ENCODE data around the gene SERGEF.
A peak's percentile ranks its signal among the peaks of the same experiment; 100 is the strongest.
"Not testable (repeated sequence)": the region's sequence is repeated elsewhere in the genome, so short reads cannot be mapped to it uniquely, and the experiment has no call there.

Gene SERGEF

DNA sequence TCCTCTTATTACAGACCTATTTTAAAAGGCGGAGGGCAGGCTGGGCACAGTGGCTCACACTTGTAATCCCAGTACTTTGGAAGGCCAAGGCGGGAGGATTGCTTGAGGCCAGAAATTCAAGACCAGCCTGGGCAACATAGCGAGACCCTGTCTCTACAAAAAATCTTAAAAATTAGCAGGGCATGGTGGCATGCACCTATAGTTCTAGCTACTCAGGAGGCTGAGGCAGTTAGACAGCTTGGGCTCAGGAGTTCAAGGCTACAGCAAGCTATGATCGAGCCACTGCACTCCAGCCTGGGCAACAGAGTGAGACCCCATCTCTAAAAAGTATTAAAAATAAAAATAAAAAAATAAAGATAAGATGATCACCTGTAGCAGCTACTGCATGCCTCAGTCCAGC is 12.7 kb downstream of the SERGEF start:
- DNase-seq (ENCODE audit: low read depth) = not testable (repeated sequence)

DNA sequence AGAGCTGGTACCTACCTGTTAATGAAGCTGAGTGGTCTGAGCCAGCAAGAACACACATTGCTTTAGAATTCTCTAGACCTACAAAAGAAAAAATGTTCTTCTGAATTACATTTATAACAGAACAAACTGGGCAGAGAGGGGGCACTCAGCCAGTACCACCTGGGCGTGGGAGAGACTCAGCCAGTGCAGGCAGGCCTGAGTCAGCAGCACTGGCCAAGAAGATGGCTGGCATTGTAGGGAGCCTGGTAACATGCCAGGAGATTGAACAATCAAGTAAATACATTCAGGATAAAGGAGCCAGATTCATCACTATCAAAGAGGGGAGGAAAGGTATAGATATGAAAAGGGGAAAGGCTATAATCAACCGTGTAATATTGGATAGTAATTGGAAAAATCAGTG is 19.9 kb downstream of the SERGEF start:
- DNase-seq (ENCODE audit: low read depth) = no peak

DNA sequence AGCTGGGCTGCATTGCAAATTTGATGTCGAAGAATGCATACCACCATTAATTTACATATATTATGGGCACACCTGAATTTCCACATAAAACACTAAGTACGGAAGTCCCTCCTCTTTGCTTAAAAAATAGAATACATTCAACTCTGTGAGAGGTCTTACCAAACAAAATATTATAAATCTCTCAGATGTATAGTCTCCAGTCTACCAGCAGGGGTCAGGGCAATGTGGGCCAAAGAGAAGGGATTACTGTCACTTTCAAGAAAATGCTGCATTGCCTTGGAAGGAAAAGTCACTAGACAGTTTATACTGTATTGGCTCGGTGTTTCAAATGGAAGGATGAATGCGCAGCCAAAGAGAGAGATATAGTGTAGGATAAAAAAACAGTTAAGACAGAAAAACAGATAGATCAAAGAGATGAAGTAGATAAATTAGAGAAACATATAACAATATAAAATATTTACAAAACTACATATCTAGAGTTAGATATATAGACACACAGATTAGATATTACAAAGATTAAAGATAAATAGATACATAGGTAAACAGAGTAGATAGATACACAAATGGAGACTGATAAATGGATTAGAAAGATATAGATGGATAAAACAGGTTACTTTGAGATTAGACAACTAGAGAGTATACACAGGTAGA is 20.9 kb downstream of the SERGEF start:
- DNase-seq (ENCODE audit: low read depth) = peak; percentile 9

DNA sequence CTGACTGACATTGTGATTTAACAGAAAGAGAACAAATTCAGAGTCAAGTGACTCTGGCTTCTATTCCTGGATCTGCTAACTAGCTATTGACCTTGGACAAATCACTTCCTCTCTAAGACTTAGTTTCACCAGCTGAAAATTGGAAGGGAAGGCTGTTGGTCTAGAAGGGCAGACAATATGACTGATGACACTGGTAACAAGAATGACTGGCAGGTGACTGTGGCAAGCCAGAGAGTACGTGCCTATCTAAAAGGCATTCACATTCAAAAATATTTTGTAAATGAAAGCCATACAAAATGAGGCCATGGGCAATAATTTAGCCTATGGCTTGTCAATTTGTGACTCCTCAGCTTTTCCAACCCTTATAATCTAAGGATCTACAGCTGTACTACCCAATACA is 23.5 kb downstream of the SERGEF start:
- no peak for DNase-seq (ENCODE audit: low read depth)

DNA sequence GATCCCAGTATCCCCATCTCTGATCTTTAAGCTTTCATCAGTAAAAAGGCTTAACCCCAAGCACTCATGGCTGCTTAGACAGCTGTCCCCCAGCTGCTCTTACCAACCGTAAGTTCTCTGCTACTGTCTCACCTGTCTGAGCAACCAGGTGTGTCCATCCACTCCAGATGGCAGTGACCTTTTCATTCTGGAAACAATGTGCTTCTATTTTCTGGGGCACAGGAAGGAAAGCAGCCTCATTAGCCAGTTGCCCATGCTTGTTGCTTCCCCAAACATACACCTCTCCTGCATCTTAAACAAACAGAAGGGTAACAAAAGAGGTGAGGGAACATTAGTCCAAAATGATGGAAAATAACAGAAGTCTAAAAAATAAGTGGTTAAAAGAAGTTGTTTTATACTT is 24.4 kb downstream of the SERGEF start:
- no peak for DNase-seq (ENCODE audit: low read depth)

DNA sequence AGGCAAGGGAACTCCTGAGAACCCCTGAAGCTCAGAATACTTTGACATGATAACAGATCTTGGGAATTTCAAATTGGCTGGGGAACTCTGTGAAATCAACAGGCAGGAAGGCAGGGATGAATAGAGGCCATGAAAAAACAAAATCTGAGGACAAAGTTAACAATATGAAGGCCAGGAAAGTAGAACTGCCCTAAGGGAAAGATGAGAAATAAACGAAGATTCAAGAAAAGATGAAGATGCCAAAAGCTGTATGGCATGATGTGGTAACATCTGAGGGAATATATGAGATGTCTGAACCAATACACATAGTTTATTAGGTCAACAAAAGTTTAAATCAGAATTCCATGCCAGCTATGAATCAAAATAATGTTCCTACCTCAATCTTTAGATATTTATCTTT is 25.0 kb downstream of the SERGEF start:
- DNase-seq (ENCODE audit: low read depth) = no peak

DNA sequence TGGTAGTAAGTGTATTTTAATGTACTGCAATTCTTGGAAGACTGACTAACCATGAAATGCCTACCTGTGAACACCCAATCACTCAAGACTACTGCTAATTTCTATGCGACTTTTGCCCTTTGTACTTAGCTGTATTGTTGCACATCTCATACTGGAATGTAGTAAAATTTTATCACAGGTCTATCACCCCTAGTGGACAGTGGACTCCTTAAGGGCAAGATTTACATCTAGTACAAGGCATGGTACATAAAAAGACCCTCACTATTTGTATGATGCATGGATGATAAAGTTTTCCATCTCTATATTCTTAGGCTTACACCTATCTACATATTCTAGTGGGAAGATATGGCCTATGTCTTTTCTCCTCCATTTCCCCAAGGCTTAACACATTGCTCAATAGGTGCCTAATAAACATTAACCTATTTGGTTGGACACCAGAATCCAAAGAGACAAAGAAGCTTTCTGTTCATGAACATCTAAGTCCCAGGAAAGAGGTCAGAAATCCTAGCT is 26.1 kb downstream of the SERGEF start:
- DNase-seq (ENCODE audit: low read depth) = no peak

DNA sequence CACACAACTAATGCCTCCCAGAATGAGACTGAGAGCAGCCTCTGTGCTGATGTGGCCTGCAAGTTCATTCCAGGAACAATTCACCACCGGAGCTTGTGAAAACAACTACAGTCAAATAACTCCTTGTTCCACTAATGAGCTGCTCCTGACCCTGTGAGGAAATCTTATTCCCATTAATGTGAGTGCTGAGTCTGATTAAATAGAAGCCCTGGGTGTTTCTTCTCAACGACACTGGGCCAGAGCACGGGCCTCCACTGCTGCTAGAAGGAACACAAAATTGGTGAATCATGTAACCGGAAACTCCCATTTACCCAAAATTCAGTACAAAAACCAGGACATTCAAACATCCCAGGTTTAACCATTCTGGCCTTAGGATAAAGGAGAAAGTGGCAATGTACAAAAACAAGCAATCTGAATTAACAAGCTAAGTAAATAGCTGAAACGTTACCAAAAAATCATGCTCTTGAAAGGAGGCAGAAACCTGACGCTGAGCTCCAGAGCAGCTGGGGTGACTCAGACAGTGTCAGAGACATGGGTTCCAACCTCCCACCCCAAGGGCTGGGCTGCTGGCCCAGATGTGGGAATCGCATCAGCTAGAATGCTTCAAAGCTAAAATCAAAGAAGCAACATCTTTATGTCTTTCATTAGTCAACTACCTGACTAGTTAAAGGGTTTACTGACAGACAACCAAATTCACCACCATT is 26.7 kb downstream of the SERGEF start:
- no peak for DNase-seq (ENCODE audit: low read depth)

DNA sequence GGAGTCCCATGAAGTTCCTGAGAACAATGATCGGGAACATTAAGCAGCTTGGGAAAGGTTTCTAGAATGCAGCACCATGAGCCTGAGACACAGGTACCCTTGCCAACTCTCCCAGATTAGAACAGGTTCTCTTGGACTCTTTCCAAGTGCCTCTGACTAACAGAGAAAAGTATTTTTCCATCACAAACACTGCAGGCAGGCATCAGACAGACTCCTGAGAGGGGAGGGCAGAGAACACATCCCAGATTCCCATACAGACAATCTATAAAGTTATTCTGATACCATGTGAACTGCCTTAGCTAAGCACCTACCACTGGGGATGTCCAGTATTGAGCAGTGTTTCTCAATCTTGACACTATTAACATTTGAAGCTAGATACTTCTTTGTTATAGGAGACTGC is 27.3 kb downstream of the SERGEF start:
- DNase-seq (ENCODE audit: low read depth) = no peak

DNA sequence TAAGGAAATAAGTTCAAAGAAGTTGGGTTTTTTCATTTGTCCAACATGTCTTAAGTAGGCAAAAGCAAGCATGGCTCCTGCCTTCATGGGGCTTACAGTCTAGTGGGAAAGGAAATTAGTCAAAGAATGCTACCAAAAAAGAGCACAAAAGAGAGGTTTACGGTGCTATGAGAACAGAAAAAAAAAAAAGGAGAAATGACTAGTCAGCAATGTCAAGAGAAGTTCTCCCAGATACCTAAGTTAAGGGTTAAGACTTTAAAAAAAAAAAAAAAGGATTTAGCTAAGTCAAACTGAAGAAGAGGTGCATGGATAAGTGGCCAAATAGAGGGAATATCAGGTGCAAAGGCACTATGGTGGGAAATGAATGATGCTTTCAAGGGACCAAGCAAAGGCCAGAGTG is 29.3 kb downstream of the SERGEF start:
- no peak for DNase-seq (ENCODE audit: low read depth)

DNA sequence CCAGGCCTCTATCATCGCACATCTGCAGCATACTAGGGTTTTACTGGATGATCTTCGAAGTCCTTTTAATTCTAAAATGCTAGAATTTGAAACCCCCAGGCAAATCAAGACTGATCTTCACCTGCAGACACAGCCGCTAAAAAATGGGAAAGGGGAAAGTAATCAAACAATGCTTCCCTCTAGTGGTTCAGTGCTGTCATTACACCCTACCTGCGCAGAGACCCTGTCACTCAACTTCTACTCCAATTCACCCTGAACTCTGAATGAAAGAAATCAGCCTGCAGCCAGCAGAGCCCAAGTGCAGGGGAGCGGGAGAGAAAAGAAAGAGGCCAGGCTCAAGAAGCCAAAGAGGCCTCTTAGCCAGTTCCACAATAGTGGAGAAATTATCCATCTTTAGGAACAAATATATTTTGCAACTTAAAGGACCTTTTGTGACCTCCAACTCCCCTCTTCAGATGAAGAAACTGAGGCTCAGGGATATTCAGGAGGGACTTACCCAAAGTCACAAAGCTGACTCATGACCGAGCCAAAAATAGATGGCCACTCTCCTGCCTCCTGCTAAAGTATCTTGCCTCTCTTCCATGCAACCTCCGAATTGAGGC is 33.0 kb downstream of the SERGEF start:
- DNase-seq (ENCODE audit: low read depth) = no peak

DNA sequence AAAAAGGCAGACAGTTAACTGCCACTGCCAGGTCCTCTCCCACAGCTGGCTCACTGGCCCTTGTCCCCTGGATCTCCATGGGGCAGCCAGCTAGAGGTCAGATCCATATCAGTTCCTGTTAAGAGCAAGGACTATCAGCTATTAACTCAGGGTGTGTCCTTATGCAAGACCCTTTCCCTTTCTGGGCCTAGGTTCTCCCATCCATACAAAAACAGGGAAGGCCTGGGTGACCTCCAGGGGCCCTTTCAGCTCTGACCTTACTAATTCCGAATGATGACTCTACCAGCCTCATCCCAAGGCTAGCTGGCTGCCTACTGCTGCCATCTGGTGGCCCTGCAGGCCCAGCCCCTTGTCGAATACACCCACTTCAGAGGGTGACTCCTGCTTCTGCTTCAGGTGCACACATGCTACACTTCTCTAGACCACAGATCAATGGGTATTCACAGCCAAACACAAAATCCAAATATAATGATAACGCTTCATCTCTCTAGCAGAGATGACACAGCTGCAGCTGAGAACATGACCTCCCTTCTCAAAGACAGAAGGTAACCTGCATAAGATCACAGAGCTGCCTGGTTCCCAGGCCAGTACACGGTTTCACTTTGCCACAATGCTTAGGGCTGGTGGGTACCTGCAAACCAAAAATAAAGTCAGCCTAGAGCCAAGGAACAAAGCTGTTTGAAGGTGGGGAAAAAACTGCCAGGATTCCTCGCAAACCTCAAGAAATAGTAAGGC is 34.1 kb downstream of the SERGEF start:
- no peak for DNase-seq (ENCODE audit: low read depth)

DNA sequence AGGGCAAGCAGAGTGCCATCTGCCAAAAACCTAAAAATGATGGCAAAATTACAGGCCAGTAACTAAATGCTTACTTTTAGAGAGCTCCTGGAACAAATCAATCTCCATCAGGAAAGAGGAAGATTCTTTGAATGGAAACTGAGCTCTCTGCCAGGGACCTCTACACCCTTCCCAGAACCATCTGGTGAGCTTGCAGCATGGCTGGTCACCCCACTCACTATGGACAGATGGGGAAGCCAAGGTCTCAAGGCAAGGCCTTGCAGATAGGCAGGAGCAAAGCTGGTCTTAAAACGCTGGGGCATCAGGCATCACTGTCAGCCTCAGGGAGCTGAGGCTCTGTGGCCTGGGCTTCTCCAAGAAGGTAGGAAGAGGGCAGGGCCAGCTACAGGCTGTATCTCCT is 36.2 kb downstream of the SERGEF start:
- no peak for DNase-seq (ENCODE audit: low read depth)

DNA sequence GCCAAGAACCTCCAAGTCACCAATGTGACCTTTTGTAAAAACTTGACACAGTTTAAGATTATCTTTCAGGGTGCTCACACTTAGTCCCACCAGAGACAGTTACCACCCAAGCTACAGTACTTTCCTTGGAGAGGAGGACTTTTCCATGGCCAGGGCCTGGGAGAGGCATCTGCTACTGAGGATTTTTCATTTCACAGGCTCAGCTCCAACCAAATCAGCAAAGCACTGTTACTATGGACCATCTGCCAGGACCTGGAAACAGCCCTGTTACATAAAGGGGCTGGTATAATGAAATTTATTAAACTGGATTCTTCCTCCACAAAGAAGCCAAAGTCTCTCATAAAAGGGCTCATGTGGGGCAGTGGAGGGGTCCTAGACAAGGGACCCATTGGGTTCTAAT is 38.6 kb downstream of the SERGEF start:
- DNase-seq (ENCODE audit: low read depth) = no peak

DNA sequence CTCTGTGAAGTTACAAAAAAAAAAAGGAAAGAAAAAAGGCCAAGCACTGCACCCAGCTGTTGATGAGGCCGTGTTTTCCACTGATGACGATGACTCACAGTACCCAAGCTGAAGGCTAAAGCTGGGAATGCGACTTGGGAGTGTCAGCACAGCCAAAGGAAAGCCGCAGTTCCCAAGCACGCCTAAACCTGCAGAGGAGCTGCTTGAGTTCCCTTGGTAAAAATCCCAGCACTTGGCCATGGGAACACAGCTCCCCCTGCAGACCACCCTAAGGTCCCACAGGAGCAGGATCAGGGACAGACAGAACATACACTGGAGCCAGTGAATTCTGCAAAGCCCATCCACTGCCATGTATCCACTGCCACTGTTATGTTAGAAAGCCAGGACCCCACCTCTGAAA is 39.9 kb downstream of the SERGEF start:
- no peak for DNase-seq (ENCODE audit: low read depth)

DNA sequence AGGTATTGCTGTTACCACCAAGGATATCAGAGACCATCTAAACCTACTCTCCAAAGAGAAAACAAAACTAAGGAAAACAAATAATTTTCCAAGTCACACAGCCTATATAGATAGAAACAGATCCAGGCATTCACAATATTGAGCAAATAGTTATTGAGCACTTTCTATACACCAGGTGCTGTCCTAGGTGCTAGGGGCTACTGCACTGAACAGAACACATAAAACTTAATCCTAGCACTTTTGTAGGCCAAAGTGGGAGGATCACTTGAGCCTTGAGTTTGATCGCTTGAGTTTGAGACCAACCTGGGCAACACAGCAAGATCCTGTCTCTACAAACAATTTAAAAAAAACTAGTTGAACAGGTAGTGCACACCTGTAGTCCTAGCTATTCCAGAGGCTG is 44.6 kb downstream of the SERGEF start:
- DNase-seq (ENCODE audit: low read depth) = no peak

DNA sequence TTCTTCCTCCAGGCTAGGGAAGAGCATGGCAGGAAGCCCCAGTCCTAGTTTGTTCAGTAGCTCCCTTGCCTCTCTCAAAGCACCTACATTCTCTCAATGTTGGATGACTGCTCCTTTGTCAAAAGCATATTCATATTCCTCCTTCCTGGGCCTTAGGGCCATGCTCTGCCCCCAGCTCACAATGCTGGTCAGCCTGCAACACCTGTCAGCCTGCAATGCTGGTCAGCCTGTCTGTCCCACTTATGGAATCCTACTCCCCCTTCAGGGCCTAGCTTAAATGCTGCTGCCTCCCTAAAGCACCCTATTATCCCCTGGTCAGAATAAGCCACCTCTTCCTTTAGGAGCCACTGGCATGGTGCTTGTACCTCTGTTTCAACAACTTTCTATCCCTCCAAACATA is 45.2 kb downstream of the SERGEF start:
- no peak for DNase-seq (ENCODE audit: low read depth)

DNA sequence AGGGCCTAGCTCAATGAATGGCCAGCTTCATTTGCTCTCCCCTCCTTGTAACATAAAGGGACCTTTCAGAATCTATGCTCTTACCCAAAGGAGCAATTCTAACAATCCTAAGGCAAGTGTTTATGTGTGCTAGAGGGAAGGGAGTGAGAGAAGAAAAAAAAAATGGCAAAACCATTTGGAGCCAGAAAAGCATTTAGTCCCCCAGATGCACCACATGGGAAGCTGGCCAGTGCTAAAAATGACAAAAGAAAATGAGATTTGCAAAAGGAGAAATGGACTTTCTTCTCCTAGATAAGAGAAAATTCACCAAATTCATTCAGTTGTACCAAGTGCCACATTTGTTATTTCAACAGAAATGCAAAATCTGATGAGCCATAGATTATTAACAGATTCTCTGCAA is 52.8 kb downstream of the SERGEF start:
- no peak for DNase-seq (ENCODE audit: low read depth)

DNA sequence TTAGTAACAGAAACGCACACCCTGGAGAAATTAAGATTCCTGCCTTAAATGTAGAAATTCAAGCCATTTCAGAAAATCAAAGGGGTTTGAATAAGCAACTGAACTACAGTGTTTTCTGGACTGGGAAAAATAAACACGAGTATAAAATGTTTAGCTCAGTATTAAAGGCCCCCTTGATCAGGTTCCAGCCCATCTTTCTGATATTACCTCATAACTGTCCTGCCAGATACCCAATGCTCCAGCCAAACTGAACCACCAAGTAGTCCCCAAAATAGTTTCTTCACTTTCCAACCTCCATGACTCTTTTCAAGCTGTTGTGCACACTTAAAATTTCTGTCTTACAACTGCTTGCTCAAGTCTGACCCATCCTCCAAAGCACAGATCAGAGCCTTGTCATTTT is 54.4 kb downstream of the SERGEF start:
- DNase-seq (ENCODE audit: low read depth) = no peak

DNA sequence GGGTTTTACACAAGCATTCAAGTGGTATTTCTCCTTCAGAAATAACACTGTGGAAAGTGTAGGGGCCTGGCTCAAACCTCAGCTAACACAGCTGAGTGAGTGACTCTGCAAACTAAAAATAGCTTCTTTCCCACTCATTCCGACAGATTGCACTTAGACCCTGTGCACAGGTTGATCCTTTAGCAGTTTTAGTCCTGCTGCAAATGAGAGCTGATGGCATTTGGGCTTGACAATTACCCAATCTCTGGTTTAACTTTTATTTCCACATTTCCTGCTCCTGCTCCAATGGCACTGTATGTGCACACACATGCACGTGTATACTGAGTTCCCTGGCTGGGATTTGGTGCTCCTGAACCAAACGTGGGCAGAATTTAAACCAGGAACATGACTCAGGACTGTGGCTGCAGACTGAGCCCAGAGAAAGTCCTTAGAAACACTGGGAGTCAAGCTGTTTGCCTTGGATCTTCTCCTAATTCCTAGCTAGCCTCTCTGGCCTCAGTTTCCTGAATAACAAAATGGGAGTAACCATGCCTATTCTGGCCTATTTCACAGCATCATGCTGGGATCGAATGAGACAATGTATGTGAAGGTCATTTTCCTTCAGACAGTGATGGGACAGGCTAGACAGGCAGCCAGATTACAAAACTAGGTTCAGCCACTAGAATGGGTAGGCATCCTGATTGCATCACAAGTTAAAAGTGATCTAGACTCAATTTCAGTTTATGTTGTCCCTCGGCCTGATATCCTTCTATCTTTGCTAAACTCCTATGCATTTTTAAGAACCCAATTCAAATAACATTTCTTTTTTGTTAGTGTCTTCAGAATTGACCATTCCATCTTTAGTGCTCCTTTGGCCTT is 58.2 kb downstream of the SERGEF start:
- no peak for DNase-seq (ENCODE audit: low read depth)

DNA sequence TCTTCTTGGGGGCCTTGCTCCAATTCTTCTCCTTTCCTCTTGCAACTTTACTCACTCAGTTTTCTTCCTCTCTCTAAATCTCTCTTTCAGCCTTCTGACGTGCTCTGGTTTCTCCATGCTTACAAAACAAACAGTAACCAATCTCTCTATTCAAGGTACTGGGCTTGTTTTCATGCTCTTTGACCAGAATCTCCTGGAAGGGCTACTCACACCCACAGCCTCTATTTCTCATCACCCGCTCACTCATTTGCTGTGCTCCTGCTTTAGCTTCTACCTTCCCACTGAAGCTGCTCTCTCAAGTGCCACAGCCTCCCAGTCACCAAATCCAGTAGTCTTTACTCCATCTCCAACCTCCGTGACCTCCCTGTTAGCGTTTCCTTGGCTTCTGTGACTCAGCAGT is 60.4 kb downstream of the SERGEF start:
- DNase-seq (ENCODE audit: low read depth) = no peak
